AG09319 (cell line): Measurements from ENCODE around the gene DNAJC1.
"Not testable (repeated sequence)": the region's sequence is repeated elsewhere in the genome, so short reads cannot be mapped to it uniquely, and the experiment has no call there.

Source experiments
- DNase-seq: peaks from one replicate; pipeline ENCODE4 v3.0.0-alpha.2; 2010; ENCODE audit warnings: low read depth; ENCODE audit errors: extremely low read depth
- CTCF ChIP-seq: IDR thresholded peaks from 2 replicates; pipeline ENCODE4 v1.5.1; 2011; ENCODE audit warnings: low read depth, mild to moderate bottlenecking, inconsistent platforms, low read length, moderate library complexity

Gene DNAJC1

GRCh38 chr10:21724687-21725367 is 278.7 kb downstream of the DNAJC1 start:
- TF ChIP-seq CTCF: no peak
- DNase-seq: peak; percentile 99

GRCh38 chr10:21724020-21724589 is 279.4 kb downstream of the DNAJC1 start:
- no peak for TF ChIP-seq CTCF
- no peak for DNase-seq

- no peak for TF ChIP-seq CTCF
- no peak for DNase-seq
Observed at GRCh38 chr10:21722209-21722608, 281.3 kb downstream of the DNAJC1 start.

GRCh38 chr10:21721000-21721665 is 282.4 kb downstream of the DNAJC1 start:
- no peak for DNase-seq
- no peak for TF ChIP-seq CTCF

GRCh38 chr10:21720090-21720489 is 283.4 kb downstream of the DNAJC1 start:
- no peak for DNase-seq
- no peak for TF ChIP-seq CTCF

GRCh38 chr10:21719502-21719901 is 284.0 kb downstream of the DNAJC1 start:
- TF ChIP-seq CTCF: no peak
- DNase-seq: no peak

GRCh38 chr10:21717437-21718054 is 286.0 kb downstream of the DNAJC1 start:
- DNase-seq: not testable (repeated sequence)
